Dermis blood vessel endothelial cell (primary cell): ENCODE measurements around the gene GUCA1A. TPM values are rescaled to one million over a fixed set of nuclear protein-coding genes. Genes with fewer than 3 reads are reported as not detected.
"Not testable (repeated sequence)": the region's sequence is repeated elsewhere in the genome, so short reads cannot be mapped to it uniquely, and the experiment has no call there.

ENCODE experiments used
- DNase-seq: peaks from one replicate; pipeline ENCODE4 v3.0.0; 2010
- total RNA-seq: library from RNA; depleted of rRNA; stranded (reverse); fragments of >200 nt; gene quantifications from 2 replicates; pipeline ENCODE4 v1.2.3, GENCODE V29; 2014

Gene GUCA1A
- total RNA-seq, 1 donor from 2014 or later: not detected

- DNase-seq: no peak
Measured at GRCh38 chr6:42177514-42178364, 4.6 kb downstream of the GUCA1A start.

- no peak for DNase-seq
Measured at GRCh38 chr6:42179261-42179944, 6.2 kb downstream of the GUCA1A start.

- no peak for DNase-seq
Measured at GRCh38 chr6:42179945-42180313, 6.8 kb downstream of the GUCA1A start.

- DNase-seq: no peak
Measured at GRCh38 chr6:42182101-42182500, 8.9 kb downstream of the GUCA1A start.

GRCh38 chr6:42184475-42184874 is 11.3 kb downstream of the GUCA1A start:
- no peak for DNase-seq

- no peak for DNase-seq
Measured at GRCh38 chr6:42185597-42185996, 12.4 kb downstream of the GUCA1A start.

GRCh38 chr6:42188406-42188805 is 15.2 kb downstream of the GUCA1A start:
- DNase-seq: no peak

GRCh38 chr6:42190554-42191183 is 17.5 kb downstream of the GUCA1A start:
- no peak for DNase-seq

GRCh38 chr6:42192385-42192784 is 19.2 kb downstream of the GUCA1A start:
- DNase-seq: not testable (repeated sequence)

GRCh38 chr6:42193491-42193894 is 20.3 kb downstream of the GUCA1A start:
- DNase-seq: no peak

- DNase-seq: no peak
Measured at GRCh38 chr6:42194056-42194455, 20.9 kb downstream of the GUCA1A start.

GRCh38 chr6:42195415-42195814 is 22.3 kb downstream of the GUCA1A start:
- no peak for DNase-seq

GRCh38 chr6:42197555-42198362 is 24.6 kb downstream of the GUCA1A start:
- DNase-seq: peak; percentile 62

- DNase-seq: no peak
Measured at GRCh38 chr6:42199106-42199981, 26.2 kb downstream of the GUCA1A start.

- no peak for DNase-seq
Measured at GRCh38 chr6:42200035-42200434, 26.9 kb downstream of the GUCA1A start.

- DNase-seq: no peak
Measured at GRCh38 chr6:42201382-42201781, 28.2 kb downstream of the GUCA1A start.

- DNase-seq: not testable (repeated sequence)
Measured at GRCh38 chr6:42202131-42202915, 29.2 kb downstream of the GUCA1A start.

GRCh38 chr6:42203183-42203582 is 30.0 kb downstream of the GUCA1A start:
- no peak for DNase-seq

- DNase-seq: no peak
Measured at GRCh38 chr6:42204768-42205282, 31.7 kb downstream of the GUCA1A start.

GRCh38 chr6:42207559-42207958 is 34.4 kb downstream of the GUCA1A start:
- not testable (repeated sequence) for DNase-seq

- DNase-seq: peak; percentile 80
Measured at GRCh38 chr6:42210551-42210950, 37.4 kb downstream of the GUCA1A start.
